Muscle of arm (tissue), 12 donors: ENCODE results near the gene CPED1. TPM values are rescaled to one million over a fixed set of nuclear protein-coding genes. Genes with fewer than 3 reads are reported as not detected.
A peak's percentile ranks its signal among the peaks of the same experiment; 100 is the strongest.
"Not testable (repeated sequence)": the region's sequence is repeated elsewhere in the genome, so short reads cannot be mapped to it uniquely, and the experiment has no call there.

Experiments used
- DNase-seq: peaks from one replicate; pipeline ENCODE4 v3.0.0-alpha.2; 2013
- polyA plus RNA-seq, 12 donors: library from polyadenylated mRNA; unstranded; fragments of 120-200 nt; gene quantifications; one replicate each; pipeline ENCODE4 v1.2.1, GENCODE V29; 2013; ENCODE audit not compliant: insufficient read length in 12 of 12

Gene CPED1
- polyA plus RNA-seq, 12 donors, result 6.7 to 35.5 (median 14.5) TPM; not detected in 1

DNA sequence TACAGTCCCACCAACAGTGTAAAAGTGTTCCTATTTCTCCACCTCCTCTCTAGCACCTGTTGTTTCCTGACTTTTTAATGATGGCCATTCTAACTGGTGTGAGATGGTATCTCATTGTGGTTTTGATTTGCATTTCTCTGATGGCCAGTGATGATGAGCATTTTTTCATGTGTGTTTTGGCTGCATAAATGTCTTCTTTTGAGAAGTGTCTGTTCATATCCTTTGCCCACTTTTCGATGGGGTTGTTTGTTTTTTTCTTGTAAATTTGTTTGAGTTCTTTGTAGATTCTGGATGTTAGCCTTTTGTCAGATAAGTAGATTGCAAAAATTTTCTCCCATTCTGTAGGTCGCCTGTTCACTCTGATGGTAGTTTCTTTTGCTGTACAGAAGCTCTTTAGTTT is 79.2 kb downstream of the CPED1 start:
- DNase-seq, result not testable (repeated sequence)

DNA sequence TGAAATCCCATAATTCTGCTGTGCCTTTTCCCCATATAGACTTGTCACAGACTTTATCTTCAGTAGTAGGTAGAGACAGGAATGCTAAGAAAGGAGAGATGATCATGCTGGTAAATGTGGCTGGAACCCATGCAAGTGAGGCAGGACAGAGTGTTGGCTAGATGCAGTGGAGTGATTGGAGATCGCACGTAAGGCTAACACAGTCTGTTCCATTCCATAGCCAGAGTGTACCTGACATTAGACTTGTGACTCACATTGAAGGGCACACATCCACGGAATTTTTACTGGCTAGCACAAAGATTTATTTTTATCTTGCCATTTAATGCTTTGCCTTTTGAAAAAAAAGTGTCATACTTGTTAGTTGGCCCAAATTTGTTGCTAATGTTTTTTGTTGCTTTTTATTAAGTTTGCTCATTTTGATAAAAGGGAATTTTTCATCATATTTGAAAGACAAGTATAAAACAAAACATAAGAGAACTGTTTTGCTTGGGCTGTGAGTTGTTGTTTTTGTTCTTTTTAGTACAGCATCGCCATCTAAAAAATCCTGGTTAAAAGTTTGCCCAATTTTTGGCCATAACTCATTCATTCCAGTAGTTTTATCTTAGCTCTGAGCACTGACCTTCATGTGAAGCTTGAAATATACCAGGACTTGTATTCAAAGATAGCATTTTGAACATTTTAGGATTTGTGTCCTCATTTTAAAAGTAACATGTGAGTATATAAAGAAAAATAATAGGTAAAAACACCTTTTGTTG is 81.0 kb downstream of the CPED1 start:
- DNase-seq, result no peak

GRCh38 chr7:121071132-121071531 is 82.6 kb downstream of the CPED1 start:
- no peak for DNase-seq

- DNase-seq, result no peak
These were observed 83.2 kb downstream of the CPED1 start for GRCh38 chr7:121071662-121072061.

DNA sequence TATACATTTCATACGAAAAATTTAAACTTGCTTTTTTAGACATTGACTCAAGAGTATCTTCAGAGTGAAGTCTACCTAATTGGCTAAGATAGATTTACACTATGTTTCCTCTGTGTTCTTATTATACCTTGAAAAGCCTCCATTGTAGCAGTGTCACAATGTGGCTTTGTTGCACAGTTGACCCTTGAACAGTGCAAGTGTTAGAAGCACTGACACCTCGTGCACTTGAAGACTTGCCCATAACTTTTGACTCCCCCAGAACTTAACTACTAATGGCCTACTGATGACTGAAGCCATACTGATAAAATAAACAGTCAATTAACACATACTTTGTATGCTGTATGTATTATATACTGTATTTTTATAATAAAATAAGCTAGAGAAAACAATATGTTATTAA is 84.3 kb downstream of the CPED1 start:
- no peak for DNase-seq

DNA sequence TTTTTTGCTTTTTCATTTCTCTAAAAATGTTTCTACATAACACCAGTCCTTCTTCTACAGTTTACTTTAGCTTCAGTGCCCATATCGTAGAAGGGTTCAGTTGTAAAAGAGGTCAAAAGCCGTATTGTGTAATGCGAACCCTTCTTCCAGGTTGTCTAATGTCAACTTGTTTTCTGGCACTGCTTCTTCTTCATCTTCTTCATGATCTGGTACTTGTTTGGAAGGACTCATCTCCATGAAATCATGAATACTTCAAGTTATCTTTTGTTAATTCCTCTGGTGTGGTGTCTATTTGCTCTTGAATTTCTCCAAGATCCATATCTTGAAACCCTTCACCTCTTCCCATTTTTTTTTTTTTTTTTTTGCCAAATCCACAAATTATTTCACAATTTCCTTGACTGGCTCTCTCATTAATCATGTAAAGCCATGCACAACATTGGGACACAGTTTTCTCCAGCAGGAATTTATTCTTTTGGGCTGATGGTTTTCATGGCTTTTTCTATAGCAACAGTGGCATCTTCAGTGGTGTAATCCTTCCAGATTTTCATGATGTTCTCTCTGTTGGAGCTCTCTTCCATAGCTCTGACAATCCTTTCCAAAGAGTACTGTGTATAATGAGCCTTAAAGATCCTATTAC is 85.1 kb downstream of the CPED1 start:
- DNase-seq, result no peak

DNA sequence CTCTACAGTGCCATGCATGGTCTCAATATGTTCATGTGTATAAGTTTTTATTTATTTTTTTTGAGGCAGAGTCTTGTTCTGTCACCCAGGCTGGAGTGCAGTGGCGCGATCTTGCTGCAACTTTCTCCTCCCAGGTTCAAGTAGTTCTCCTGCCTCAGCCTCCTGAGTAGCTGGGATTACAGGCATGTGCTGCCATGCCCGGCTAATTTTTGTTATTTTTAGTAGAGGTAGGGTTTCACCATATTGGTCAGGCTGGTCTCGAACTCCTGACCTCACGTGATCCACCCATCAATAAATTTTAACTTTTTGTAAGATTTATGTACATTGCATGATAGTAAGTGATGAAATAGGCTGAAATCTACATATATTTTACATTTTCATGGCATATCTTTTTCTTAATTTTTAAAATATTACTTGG is 86.9 kb downstream of the CPED1 start:
- not testable (repeated sequence) for DNase-seq

GRCh38 chr7:121075952-121076349 is 87.4 kb downstream of the CPED1 start:
- DNase-seq, result no peak

- no peak for DNase-seq
These were observed 88.0 kb downstream of the CPED1 start for GRCh38 chr7:121076350-121077164.

- no peak for DNase-seq
These were observed 88.7 kb downstream of the CPED1 start for GRCh38 chr7:121077165-121077630.

DNA sequence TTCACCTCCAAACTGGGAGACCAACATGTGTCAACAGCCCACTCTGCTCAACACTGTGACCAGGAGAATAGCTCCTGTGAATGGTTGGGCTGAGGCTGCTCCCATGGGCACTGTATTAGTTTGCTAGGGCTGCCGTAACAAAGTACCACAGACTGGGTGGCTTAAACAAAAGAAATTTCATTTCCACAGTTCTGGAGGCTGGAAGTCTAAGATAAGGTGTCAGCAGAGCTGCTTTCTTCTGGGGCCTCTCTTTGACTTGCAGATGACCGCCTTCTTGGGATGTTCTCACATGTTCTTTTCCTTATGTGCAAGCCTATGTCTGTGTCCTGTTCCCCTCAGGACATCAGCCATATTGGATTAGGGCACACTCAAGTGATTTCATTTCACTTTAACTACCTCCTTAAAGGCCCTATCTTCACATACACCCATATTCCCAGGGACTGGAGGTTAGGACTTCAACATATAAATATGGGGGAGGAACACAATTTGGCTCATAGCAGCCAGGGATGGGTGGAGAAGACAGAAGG is 90.3 kb downstream of the CPED1 start:
- no peak for DNase-seq

DNA sequence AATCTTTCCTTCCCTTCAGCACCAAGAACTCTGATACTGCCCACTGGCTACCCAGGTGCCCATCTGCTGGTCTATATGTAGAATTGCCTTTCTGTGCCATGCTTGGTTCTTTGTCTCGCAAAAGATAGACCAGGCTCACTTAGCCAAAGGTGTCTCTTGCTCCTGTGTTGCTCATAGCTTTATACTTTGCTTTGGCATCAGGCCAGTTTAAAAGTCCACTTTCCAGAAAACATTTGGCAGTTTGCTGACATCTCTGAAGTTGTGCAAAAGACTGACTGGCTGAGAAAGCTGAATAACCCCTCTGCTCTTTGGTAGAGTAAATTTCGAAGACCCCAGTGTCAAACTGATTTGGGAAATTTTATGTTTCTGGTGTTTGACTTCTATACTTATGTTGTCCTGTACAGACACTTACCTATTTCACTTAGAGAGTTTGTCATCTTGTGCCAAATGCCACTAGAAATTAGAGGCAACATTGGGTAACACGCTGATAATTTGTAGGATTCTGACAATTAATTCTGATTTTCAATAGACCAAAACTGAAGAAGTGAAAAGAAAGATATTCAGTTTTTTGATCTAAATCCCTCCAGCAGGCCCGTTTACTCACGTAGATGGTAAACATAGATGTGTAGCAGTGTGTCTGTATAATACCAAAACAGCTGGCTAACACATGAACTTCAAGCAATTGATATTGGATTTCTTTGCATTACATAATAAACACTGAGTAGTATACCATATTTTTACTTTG is 91.1 kb downstream of the CPED1 start:
- DNase-seq, result no peak

GRCh38 chr7:121080257-121080912 is 91.9 kb downstream of the CPED1 start:
- DNase-seq, result no peak

- DNase-seq, result no peak
These were observed 92.4 kb downstream of the CPED1 start for GRCh38 chr7:121080913-121081326.

GRCh38 chr7:121081327-121081936 is 92.9 kb downstream of the CPED1 start:
- DNase-seq, result peak; percentile 75

DNA sequence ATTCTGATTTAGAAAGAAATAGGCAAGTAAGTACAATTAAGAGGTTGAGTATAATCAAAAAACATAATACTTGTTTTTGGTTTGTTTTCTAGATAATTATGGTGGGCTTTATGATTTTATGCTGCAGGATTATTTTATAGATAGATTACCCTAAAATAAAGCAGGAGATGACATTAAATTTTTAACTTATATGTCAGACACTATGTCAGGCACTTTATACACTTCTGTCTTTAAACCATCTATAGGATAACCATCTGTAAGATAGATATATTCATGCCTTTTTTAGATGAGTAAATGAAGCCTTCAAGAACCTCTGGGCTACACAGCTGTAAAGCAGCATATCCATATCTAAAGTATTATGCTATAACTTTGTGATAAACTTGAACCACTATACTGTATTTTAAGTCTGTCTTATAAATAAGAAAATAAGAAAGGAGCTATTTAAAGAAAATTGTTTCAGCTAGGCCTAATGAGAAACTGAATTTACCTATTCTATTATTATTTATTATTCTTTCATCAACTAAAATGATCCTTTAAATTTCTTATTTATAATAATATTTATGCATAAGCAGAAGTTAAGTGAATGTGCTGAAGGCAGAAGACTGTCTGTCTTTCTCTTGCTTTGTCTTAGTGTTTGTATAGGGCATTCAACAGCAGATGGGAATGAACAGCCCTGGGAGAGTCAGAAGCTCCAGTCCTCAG is 94.0 kb downstream of the CPED1 start:
- DNase-seq, result no peak

DNA sequence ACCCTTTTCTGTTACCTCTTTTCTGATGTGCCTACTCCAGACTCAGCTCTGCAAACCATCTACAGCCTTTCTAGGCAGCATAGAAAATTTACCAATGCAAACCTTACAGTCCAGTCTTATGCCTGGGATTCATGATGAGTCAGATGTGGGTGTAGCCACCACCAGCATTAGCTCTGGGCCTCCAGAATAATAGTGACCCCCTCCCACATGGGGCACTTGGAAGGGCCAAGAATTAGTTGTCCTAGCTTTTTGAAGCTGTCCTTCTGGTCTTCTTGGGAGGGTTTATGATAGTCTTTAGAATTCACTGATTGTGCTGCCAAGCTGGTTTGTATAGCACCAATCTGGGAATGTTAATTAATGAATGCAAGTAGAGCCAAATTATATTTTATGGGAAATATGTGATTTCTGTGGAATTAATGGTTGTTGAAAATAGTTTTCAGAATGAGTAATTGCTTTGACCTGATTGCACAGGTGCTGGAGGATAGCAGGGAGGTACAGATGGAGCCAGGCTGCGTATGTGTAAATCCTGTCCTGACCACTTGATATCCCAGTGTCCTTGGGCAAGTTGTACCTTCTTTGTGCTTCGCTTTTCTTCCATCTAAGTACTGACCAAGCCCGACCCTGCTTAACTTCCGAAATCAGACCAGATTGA is 94.8 kb downstream of the CPED1 start:
- DNase-seq, result no peak

DNA sequence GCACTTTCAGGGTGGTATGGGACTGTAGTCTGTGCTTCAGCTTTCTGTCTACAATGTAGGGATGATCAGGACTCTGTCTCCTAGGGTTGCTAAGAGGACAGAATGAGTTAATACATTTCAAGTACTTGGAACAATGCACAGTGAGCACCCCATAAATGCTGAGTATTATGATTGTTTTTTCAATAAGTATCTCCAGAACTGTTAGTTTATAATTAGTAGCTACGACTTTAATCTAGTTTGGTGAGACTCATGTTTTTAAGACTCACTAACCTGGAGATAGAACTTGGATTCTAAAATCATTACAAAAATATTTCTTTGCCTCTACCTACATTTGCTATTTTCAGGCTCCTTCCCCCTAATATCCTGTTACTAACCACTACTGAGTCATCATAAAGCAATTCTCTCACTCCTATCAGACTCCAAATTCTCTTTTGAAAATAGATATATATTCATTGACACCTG is 95.3 kb downstream of the CPED1 start:
- no peak for DNase-seq

DNA sequence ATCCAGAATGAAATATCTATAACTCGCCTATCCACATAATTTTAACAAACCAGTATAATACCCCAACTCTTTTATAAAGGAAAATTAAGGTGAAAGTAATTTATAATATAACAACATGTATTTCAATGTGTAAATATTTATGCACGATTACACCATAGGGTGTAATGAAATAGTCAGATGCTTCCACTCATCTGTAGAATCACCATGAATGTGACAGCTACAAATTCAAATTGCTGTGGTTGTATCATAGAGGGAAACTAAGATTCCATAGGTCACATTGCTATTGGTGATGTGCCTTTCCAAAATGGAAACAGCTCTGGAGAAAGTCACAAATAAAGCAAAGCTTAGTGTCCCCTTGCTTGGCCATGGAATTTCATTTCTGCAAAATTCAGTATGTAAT is 95.7 kb downstream of the CPED1 start:
- no peak for DNase-seq
